ENCODE measurements around the gene LTC4S. TPM values are rescaled to one million over a fixed set of nuclear protein-coding genes. Genes with fewer than 3 reads are reported as not detected.

LTC4S gene
- polyA plus RNA-seq, 1 donor from 2014 or later: 5.9 TPM

DNA sequence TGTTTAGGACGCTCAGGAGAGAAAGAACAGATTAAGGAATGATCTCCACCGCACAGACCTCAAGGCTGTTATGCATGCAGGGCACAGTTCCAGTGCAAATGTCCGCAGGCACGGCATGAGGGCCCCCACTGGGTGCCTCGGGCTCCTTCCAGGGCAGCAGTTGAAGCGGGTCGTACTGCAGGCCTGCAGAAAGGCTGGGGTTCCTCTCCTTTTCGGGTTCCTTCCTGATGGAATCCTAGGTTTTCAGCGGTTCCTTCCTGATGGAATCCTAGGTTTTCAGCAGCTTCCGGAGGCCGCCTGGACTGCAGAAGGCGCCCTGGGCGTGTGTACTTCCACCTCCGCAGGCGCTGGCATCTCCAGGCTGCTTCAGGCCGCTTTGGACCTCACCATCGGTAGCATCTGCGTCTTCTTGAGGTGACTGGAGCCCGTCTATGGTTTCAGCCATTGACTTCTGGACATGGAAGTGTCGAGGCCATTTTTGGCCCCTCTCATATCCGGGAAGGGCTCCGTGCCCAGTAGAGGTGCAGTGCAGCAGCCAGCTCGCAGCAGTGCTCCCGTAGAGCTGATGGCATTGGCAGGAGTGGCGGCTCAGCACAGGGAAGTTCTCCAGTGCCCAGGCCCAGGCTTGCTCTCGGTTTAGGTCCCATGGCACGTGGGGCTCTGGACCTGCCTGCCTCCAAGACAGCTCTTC is 18.5 kb downstream of the LTC4S start:
- Histone ChIP-seq H4K20me1 (ENCODE audit: insufficient read depth) (no peaks in the 10 kb centered on the region), H3K9me3 (ENCODE audit: low read length) (no peaks in the 10 kb centered on the region), H3K4me3 (ENCODE audit: low read length) (no peak overlapping the region), H3K9ac (ENCODE audit: low read length) (no peak overlapping the region), H3K27ac (ENCODE audit: low read length) (no peak overlapping the region), H3F3A (ENCODE audit: insufficient read depth, low read length, poor library complexity, severe bottlenecking) (no peaks in the 10 kb centered on the region), H3K9me2 (ENCODE audit: insufficient read depth, low read length) (no peaks in the 10 kb centered on the region), H2AFZ (ENCODE audit: low read depth, low read length) (no peak overlapping the region), H3K4me2 (ENCODE audit: low read length) (no peak overlapping the region), H3K27me3 (ENCODE audit: insufficient read depth, low read depth, low read length) (peaks cover 2% of the 10 kb centered on the region), H3K79me2 (replicated peaks; ENCODE audit: insufficient read depth, low read length) (peaks cover 7% of the 10 kb centered on the region), H3K36me3 (ENCODE audit: insufficient read depth, low read length) (no peaks in the 10 kb centered on the region)
- TF ChIP-seq SMC3 (conservative IDR thresholded peaks at IDR 0.05; ENCODE audit: poor library complexity) (no peak), EZH2 (IDR thresholded peaks at IDR 0.05; ENCODE audit: borderline replicate concordance, insufficient read depth, low read length, poor library complexity, severe bottlenecking) (no peak), TAF1 (IDR thresholded peaks at IDR 0.05; ENCODE audit: low read depth) (no peak), POLR2AphosphoS5 (IDR thresholded peaks at IDR 0.05) (no peak), MXI1 (conservative IDR thresholded peaks at IDR 0.05; ENCODE audit: poor library complexity, severe bottlenecking) (no peak), EP300 (conservative IDR thresholded peaks at IDR 0.05; ENCODE audit: poor library complexity, severe bottlenecking) (no peak), RAD21 (conservative IDR thresholded peaks at IDR 0.05) (no peak)
- TF ChIP-seq, protein P1, sequence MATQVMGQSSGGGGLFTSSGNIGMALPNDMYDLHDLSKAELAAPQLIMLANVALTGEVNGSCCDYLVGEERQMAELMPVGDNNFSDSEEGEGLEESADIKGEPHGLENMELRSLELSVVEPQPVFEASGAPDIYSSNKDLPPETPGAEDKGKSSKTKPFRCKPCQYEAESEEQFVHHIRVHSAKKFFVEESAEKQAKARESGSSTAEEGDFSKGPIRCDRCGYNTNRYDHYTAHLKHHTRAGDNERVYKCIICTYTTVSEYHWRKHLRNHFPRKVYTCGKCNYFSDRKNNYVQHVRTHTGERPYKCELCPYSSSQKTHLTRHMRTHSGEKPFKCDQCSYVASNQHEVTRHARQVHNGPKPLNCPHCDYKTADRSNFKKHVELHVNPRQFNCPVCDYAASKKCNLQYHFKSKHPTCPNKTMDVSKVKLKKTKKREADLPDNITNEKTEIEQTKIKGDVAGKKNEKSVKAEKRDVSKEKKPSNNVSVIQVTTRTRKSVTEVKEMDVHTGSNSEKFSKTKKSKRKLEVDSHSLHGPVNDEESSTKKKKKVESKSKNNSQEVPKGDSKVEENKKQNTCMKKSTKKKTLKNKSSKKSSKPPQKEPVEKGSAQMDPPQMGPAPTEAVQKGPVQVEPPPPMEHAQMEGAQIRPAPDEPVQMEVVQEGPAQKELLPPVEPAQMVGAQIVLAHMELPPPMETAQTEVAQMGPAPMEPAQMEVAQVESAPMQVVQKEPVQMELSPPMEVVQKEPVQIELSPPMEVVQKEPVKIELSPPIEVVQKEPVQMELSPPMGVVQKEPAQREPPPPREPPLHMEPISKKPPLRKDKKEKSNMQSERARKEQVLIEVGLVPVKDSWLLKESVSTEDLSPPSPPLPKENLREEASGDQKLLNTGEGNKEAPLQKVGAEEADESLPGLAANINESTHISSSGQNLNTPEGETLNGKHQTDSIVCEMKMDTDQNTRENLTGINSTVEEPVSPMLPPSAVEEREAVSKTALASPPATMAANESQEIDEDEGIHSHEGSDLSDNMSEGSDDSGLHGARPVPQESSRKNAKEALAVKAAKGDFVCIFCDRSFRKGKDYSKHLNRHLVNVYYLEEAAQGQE (IDR thresholded peaks at IDR 0.05; ENCODE audit: borderline replicate concordance): no peak
- TF ChIP-seq, protein P2, sequence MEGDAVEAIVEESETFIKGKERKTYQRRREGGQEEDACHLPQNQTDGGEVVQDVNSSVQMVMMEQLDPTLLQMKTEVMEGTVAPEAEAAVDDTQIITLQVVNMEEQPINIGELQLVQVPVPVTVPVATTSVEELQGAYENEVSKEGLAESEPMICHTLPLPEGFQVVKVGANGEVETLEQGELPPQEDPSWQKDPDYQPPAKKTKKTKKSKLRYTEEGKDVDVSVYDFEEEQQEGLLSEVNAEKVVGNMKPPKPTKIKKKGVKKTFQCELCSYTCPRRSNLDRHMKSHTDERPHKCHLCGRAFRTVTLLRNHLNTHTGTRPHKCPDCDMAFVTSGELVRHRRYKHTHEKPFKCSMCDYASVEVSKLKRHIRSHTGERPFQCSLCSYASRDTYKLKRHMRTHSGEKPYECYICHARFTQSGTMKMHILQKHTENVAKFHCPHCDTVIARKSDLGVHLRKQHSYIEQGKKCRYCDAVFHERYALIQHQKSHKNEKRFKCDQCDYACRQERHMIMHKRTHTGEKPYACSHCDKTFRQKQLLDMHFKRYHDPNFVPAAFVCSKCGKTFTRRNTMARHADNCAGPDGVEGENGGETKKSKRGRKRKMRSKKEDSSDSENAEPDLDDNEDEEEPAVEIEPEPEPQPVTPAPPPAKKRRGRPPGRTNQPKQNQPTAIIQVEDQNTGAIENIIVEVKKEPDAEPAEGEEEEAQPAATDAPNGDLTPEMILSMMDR (IDR thresholded peaks at IDR 0.05; ENCODE audit: poor library complexity, severe bottlenecking): no peak

DNA sequence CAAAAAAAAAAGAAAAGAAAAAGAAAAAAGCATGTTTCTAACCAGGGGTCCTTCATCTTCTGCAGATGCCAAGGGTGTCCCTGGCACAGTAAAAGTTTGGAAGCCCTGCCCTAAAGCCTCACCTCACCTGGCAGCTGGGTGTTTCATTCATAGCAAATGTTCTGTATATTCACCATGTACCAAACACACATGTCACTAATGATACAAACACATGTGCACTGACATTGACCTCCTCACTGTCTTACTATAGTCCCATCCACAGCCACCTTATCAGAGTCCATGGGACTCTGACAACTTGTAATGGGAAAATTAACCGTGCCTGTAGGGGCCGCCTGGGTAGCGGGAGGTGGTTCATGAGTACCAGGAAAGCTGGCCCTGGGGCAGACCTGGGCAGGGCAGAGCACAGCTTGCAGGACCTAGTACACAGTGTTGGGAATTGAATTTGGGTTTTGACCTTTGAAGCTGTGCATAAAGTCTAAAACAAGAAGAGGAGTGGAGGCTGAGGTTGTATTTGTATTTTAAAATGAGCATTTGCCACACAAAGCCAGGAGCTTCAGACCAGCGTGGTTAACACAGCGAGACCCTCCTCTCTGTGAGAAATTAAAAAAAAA is 19.3 kb downstream of the LTC4S start:
- Histone ChIP-seq H3K4me2 (ENCODE audit: low read length) (no peak overlapping the region), H4K20me1 (ENCODE audit: insufficient read depth) (no peaks in the 10 kb centered on the region), H3K9ac (ENCODE audit: low read length) (no peak overlapping the region), H3K9me2 (ENCODE audit: insufficient read depth, low read length) (no peaks in the 10 kb centered on the region), H3K4me3 (ENCODE audit: low read length) (no peak overlapping the region), H3K27ac (ENCODE audit: low read length) (no peak overlapping the region), H3F3A (ENCODE audit: insufficient read depth, low read length, poor library complexity, severe bottlenecking) (no peaks in the 10 kb centered on the region), H3K27me3 (ENCODE audit: insufficient read depth, low read depth, low read length) (peaks cover 4% of the 10 kb centered on the region), H3K36me3 (ENCODE audit: insufficient read depth, low read length) (no peaks in the 10 kb centered on the region), H3K9me3 (ENCODE audit: low read length) (no peaks in the 10 kb centered on the region), H2AFZ (ENCODE audit: low read depth, low read length) (no peak overlapping the region), H3K79me2 (replicated peaks; ENCODE audit: insufficient read depth, low read length) (peaks cover 3% of the 10 kb centered on the region)
- no peak for TF ChIP-seq RAD21 (conservative IDR thresholded peaks at IDR 0.05)
- TF ChIP-seq, protein P1 (IDR thresholded peaks at IDR 0.05; ENCODE audit: borderline replicate concordance): no peak
- no peak for TF ChIP-seq SMC3 (conservative IDR thresholded peaks at IDR 0.05; ENCODE audit: poor library complexity)
- TF ChIP-seq EP300 (conservative IDR thresholded peaks at IDR 0.05; ENCODE audit: poor library complexity, severe bottlenecking): no peak
- TF ChIP-seq, protein P2 (IDR thresholded peaks at IDR 0.05; ENCODE audit: poor library complexity, severe bottlenecking): no peak
- TF ChIP-seq MXI1 (conservative IDR thresholded peaks at IDR 0.05; ENCODE audit: poor library complexity, severe bottlenecking): no peak
- TF ChIP-seq POLR2AphosphoS5 (IDR thresholded peaks at IDR 0.05): no peak

All from neural cell (in vitro differentiated cells).